OCI-LY7 (cell line): Measurements from ENCODE around the gene C1GALT1. TPM values are rescaled to one million over a fixed set of nuclear protein-coding genes. Genes with fewer than 3 reads are reported as not detected.

Source experiments
- BruUV-seq: library from RNA; stranded (reverse); fragments of 400-500 nt; replicated peaks from 2 replicates; lab custom pipeline; 2021; lab: Mats Ljungman, UMichigan
- CTCF ChIA-PET: fragments of 300-600 bp; sonication (Branson Sonifier 250); formaldehyde crosslinking; loops from one replicate; lab custom pipeline; 2022; ENCODE audit warnings: antibody characterized with exemption; ENCODE audit not compliant: unreplicated experiment; lab: Charles Lee
- POLR2A ChIA-PET: fragments of 300-600 bp; sonication (Branson Sonifier 250); formaldehyde crosslinking; loops from one replicate; lab custom pipeline; 2022; ENCODE audit warnings: antibody characterized with exemption; lab: Charles Lee
- DNase-seq: peaks from one replicate; pipeline ENCODE4 v3.0.0-alpha.2; 2015; ENCODE audit warnings: low spot score
- H2AFZ ChIP-seq: fragments of 200-600 bp; sonication (generic), shearing (Covaris generic); 2 replicates; pipeline ENCODE4 v1.6.1; 2014; ENCODE audit warnings: mild to moderate bottlenecking, antibody characterized with exemption, low read length, moderate library complexity
- H3K27ac ChIP-seq: fragments of 200-600 bp; sonication (generic); 2 replicates; pipeline ENCODE4 v1.5.1; 2014; ENCODE audit warnings: mixed run types, low read depth, mild to moderate bottlenecking, moderate library complexity, low read length, inconsistent platforms; ENCODE audit not compliant: poor library complexity, severe bottlenecking
- H3K36me3 ChIP-seq: fragments of 200-600 bp; sonication (generic); 2 replicates; pipeline ENCODE4 v1.6.1; 2014; ENCODE audit warnings: mild to moderate bottlenecking, antibody characterized with exemption, low read length, moderate library complexity, mixed read lengths; ENCODE audit not compliant: insufficient read depth
- H3K4me1 ChIP-seq: fragments of 200-600 bp; sonication (generic); 2 replicates; pipeline ENCODE4 v1.5.1; 2014; ENCODE audit warnings: mild to moderate bottlenecking, low read length; ENCODE audit not compliant: insufficient read depth, poor library complexity, severe bottlenecking
- H3K4me2 ChIP-seq: fragments of 200-600 bp; sonication (generic); 2 replicates; pipeline ENCODE4 v1.6.1; 2014; ENCODE audit warnings: mild to moderate bottlenecking, low read length
- H3K4me3 ChIP-seq: fragments of 200-600 bp; sonication (generic); 2 replicates; pipeline ENCODE4 v1.5.1; 2014; ENCODE audit warnings: mild to moderate bottlenecking, low read depth, low read length; ENCODE audit not compliant: poor library complexity, severe bottlenecking
- H3K79me2 ChIP-seq: fragments of 200-600 bp; sonication (generic); 2 replicates; pipeline ENCODE4 v1.6.1; 2016; ENCODE audit warnings: low read depth, mild to moderate bottlenecking, low read length, moderate library complexity, mixed read lengths; ENCODE audit not compliant: insufficient read depth
- H3K9me2 ChIP-seq: fragments of 200-600 bp; sonication (generic); 2 replicates; pipeline ENCODE4 v1.6.1; 2016; ENCODE audit warnings: mild to moderate bottlenecking, low read length, mixed read lengths; ENCODE audit not compliant: insufficient read depth
- H3K9me3 ChIP-seq: fragments of 200-600 bp; sonication (generic); 2 replicates; pipeline ENCODE4 v1.6.1; 2014; ENCODE audit warnings: mild to moderate bottlenecking, mixed run types, low read length, mixed read lengths
- H4K20me1 ChIP-seq: fragments of 200-600 bp; sonication (generic); 2 replicates; pipeline ENCODE4 v1.6.1; 2014; ENCODE audit warnings: mild to moderate bottlenecking, antibody characterized with exemption, low read length, moderate library complexity, mixed read lengths; ENCODE audit not compliant: insufficient read depth
- CTCF ChIP-seq: fragments of 200-600 bp; sonication (generic); conservative IDR thresholded peaks from 2 replicates; pipeline ENCODE4 v1.5.1; 2014; ENCODE audit warnings: mild to moderate bottlenecking, antibody characterized with exemption, low read length, moderate library complexity, mixed read lengths
- EZH2phosphoT487 ChIP-seq: fragments of 200-600 bp; sonication (generic); IDR thresholded peaks from 2 replicates; pipeline ENCODE4 v1.6.1; 2018; ENCODE audit warnings: low read depth, borderline replicate concordance, mild to moderate bottlenecking, mixed run types, antibody characterized with exemption, low read length, moderate library complexity, mixed read lengths
- intact Hi-C: fragments of 100-400 bp; cut with micrococcal nuclease; formaldehyde crosslinking; loops from one replicate; pipeline ENCODE4 v1.10.0; 2022; ENCODE audit not compliant: unreplicated experiment
- total RNA-seq, 2 experiments: library from RNA; depleted of rRNA in 1 of 2; stranded (reverse); fragments of >200 nt in 1 of 2; shearing (Covaris generic) in 1 of 2; gene quantifications; 2 replicates each; pipeline ENCODE4 v1.2.3, GENCODE V29; 2014 to 2022

The C1GALT1 gene
- total RNA-seq, 2 experiments from 2014 or later: 18.9 to 31.6 TPM

- intact Hi-C loops: no loop called here
- CTCF ChIA-PET: no interaction called here
- H3K4me1 ChIP-seq: peaks cover 15% of the 10 kb centered on the region
- POLR2A ChIA-PET: interaction anchor here (0.7 kb wide), 2 partner anchors 11 to 122 kb away, joined by 3 to 4 read pairs; no protein-coding TSS in a partner anchor
- H3K79me2 ChIP-seq: peaks cover 66% of the 10 kb centered on the region
- no TSS peak for BruUV-seq
- peaks cover 6% of the 10 kb centered on the region; the same call in 1 of the 2 replicates for H3K9me3 ChIP-seq
- TF ChIP-seq EZH2phosphoT487: no peak
- TF ChIP-seq CTCF: no peak
- no peak for DNase-seq
- no peak overlapping the region for H3K4me3 ChIP-seq
- H4K20me1 ChIP-seq: peaks cover 13% of the 10 kb centered on the region
- no peaks in the 10 kb centered on the region; the same call in 1 of the 2 replicates for H3K36me3 ChIP-seq
- no peak overlapping the region for H2AFZ ChIP-seq
- no peak overlapping the region for H3K4me2 ChIP-seq
- no peaks in the 10 kb centered on the region for H3K9me2 ChIP-seq
- H3K27ac ChIP-seq: no peak overlapping the region
Measured at GRCh38 chr7:7203813-7204575, 21.6 kb downstream of the C1GALT1 start.

GRCh38 chr7:7207876-7208275 lies 25.5 kb downstream of the C1GALT1 start:
- Histone ChIP-seq H2AFZ (no peak overlapping the region), H3K4me2 (no peak overlapping the region), H3K9me2 (no peaks in the 10 kb centered on the region), H3K79me2 (peaks cover 59% of the 10 kb centered on the region), H3K4me3 (no peak overlapping the region), H3K9me3 (peaks cover 6% of the 10 kb centered on the region; the same call in 1 of the 2 replicates), H3K27ac (no peak overlapping the region), H3K4me1 (no peaks in the 10 kb centered on the region), H3K36me3 (peaks cover 6% of the 10 kb centered on the region; the same call in 1 of the 2 replicates), H4K20me1 (0 out of 2 replicates have a peak, but pooled peaks cover 4% of the 10 kb centered on the region)
- ChIA-PET CTCF (no interaction called here), POLR2A (interaction anchor here (0.6 kb wide), 1 partner anchor 43 kb away, joined by 3 read pairs; no protein-coding TSS in a partner anchor)
- DNase-seq: no peak
- no TSS peak for BruUV-seq
- intact Hi-C loops: no loop called here
- TF ChIP-seq EZH2phosphoT487 (no peak), CTCF (no peak)

- DNase-seq: no peak
- no peaks in the 10 kb centered on the region for H3K9me2 ChIP-seq
- POLR2A ChIA-PET: no interaction called here
- H3K4me1 ChIP-seq: no peaks in the 10 kb centered on the region
- TF ChIP-seq CTCF: no peak
- TF ChIP-seq EZH2phosphoT487: no peak
- no peak overlapping the region for H3K27ac ChIP-seq
- peaks cover 53% of the 10 kb centered on the region for H3K79me2 ChIP-seq
- no TSS peak for BruUV-seq
- peaks cover under 1% of the 10 kb centered on the region; the same call in 1 of the 2 replicates for H3K9me3 ChIP-seq
- intact Hi-C loops: no loop called here
- H3K36me3 ChIP-seq: peaks cover 6% of the 10 kb centered on the region; the same call in 1 of the 2 replicates
- H4K20me1 ChIP-seq: 0 out of 2 replicates have a peak, but pooled peaks cover 4% of the 10 kb centered on the region
- H2AFZ ChIP-seq: no peak overlapping the region
- H3K4me3 ChIP-seq: no peak overlapping the region
- CTCF ChIA-PET: no interaction called here
- H3K4me2 ChIP-seq: no peak overlapping the region
Measured at GRCh38 chr7:7208520-7208919, 26.2 kb downstream of the C1GALT1 start.
